Measurements from ENCODE around the gene SUN1.

The SUN1 gene

DNA sequence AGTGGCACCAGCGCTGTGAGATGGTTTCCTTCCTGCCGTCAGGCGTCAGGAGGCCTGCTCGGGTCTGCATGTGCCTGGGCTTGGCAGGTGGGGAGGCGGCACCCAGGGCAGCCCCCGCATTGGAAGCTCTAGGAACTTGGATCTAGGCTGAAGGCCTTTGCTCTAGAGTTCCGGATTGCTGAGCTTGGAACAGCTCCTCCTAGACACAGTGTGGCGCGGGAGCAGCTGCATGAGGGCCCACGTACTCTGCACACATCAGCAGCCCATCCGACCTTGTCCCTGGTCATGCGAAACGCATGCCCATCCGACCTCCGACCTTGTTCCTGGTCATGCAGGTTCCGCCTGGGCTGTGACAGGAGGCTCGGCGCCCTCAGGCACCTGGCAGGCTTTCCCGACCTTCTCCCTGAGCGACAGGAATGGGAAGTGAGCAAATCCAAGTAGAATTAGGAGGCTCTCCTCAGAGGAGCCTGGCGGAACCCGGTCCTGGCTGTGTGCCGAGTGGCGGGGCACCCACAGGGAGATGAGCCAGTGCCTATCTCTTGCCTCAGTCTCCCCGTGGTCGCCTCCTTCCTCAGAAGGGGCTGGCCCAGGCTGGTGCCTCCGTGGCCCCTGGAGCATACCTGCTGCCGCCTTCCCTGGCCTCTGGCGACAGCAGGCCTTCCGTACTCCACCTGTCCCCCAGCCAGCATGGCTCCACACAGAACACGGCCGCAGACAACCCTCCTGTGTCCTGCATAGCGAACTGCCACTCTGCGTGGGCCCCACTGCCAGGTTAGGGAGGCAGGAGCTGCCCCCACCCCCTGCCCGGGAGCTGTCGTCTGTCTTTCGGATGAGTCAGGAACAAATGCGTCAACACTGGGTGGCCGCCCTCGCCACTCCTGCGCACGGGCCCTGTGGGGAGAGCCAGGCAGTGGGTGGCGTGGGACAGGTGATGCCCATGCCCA is 56.1 kb downstream of the SUN1 start:
- Histone ChIP-seq H3K27me3 (ENCODE audit: low read depth, low read length) (no peaks in the 10 kb centered on the region), H3K27ac (ENCODE audit: low read length) (no peak overlapping the region), H3K36me3 (replicated peaks; ENCODE audit: low read depth, low read length) (peaks cover 22% of the 10 kb centered on the region), H3K79me2 (ENCODE audit: low read length) (peaks cover 30% of the 10 kb centered on the region), H3K9ac (ENCODE audit: low read length) (no peak overlapping the region), H3K9me3 (ENCODE audit: insufficient read depth, low read length) (no peaks in the 10 kb centered on the region), H2AFZ (ENCODE audit: low read depth, low read length) (no peak overlapping the region), H4K20me1 (ENCODE audit: insufficient read depth, low read length) (peaks cover 2% of the 10 kb centered on the region), H3K4me3 (ENCODE audit: low read length) (no peak overlapping the region), H3K4me2 (ENCODE audit: low read length) (no peak overlapping the region), H3K4me1 (ENCODE audit: low read length) (no peaks in the 10 kb centered on the region)
- TF ChIP-seq CTCF (IDR thresholded peaks at IDR 0.05; ENCODE audit: low read depth, low read length) = no peak
- no peak for TF ChIP-seq EZH2phosphoT487 (IDR thresholded peaks at IDR 0.05; ENCODE audit: low read depth)

- TF ChIP-seq CTCF (IDR thresholded peaks at IDR 0.05; ENCODE audit: low read depth, low read length) (no peak), EZH2phosphoT487 (IDR thresholded peaks at IDR 0.05; ENCODE audit: low read depth) (no peak)
- Histone ChIP-seq H2AFZ (ENCODE audit: low read depth, low read length) (no peak overlapping the region), H4K20me1 (ENCODE audit: insufficient read depth, low read length) (no peaks in the 10 kb centered on the region; the same call in 1 of the 2 replicates), H3K27ac (ENCODE audit: low read length) (no peak overlapping the region), H3K79me2 (ENCODE audit: low read length) (peaks cover 24% of the 10 kb centered on the region), H3K4me1 (ENCODE audit: low read length) (no peaks in the 10 kb centered on the region), H3K9ac (ENCODE audit: low read length) (no peak overlapping the region), H3K9me3 (ENCODE audit: insufficient read depth, low read length) (no peaks in the 10 kb centered on the region), H3K36me3 (replicated peaks; ENCODE audit: low read depth, low read length) (peaks cover 25% of the 10 kb centered on the region), H3K4me2 (ENCODE audit: low read length) (no peak overlapping the region), H3K4me3 (ENCODE audit: low read length) (no peak overlapping the region), H3K27me3 (ENCODE audit: low read depth, low read length) (no peaks in the 10 kb centered on the region)
Observed at GRCh38 chr7:889025-889390, 56.7 kb downstream of the SUN1 start.

DNA sequence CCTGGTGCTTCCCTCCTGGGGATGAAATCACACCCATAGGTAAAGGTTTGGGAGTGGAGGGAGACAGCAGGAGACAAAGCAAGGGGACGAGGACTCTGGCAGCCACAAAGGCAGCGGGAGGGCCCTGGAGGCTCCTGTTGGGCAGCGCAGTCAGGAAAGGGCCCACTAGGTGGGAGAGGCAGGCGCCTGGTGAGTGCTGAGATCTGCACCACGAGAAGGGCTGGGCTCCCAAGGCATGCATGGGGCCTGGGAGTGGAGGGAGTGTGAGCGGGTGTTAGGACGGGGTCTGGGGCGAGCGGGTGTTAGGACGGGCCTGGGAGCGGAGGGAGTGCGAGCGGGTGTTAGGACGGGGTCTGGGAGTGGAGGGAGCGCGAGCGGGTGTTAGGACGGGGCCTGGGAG is 57.1 kb downstream of the SUN1 start:
- Histone ChIP-seq H3K79me2 (ENCODE audit: low read length) (peaks cover 20% of the 10 kb centered on the region), H3K9ac (ENCODE audit: low read length) (no peak overlapping the region), H3K4me3 (ENCODE audit: low read length) (no peak overlapping the region), H3K36me3 (replicated peaks; ENCODE audit: low read depth, low read length) (peaks cover 25% of the 10 kb centered on the region), H3K4me1 (ENCODE audit: low read length) (no peaks in the 10 kb centered on the region), H3K4me2 (ENCODE audit: low read length) (no peak overlapping the region), H2AFZ (ENCODE audit: low read depth, low read length) (no peak overlapping the region), H3K27me3 (ENCODE audit: low read depth, low read length) (no peaks in the 10 kb centered on the region), H3K9me3 (ENCODE audit: insufficient read depth, low read length) (no peaks in the 10 kb centered on the region), H4K20me1 (ENCODE audit: insufficient read depth, low read length) (no peaks in the 10 kb centered on the region), H3K27ac (ENCODE audit: low read length) (no peak overlapping the region)
- TF ChIP-seq CTCF (IDR thresholded peaks at IDR 0.05; ENCODE audit: low read depth, low read length) = no peak
- TF ChIP-seq EZH2phosphoT487 (IDR thresholded peaks at IDR 0.05; ENCODE audit: low read depth) = no peak

GRCh38 chr7:890868-891267 is 58.6 kb downstream of the SUN1 start:
- Histone ChIP-seq H3K9me3 (ENCODE audit: insufficient read depth, low read length) (no peaks in the 10 kb centered on the region), H3K36me3 (replicated peaks; ENCODE audit: low read depth, low read length) (peaks cover 25% of the 10 kb centered on the region), H3K9ac (ENCODE audit: low read length) (no peak overlapping the region), H3K4me3 (ENCODE audit: low read length) (no peak overlapping the region), H4K20me1 (ENCODE audit: insufficient read depth, low read length) (no peaks in the 10 kb centered on the region), H3K79me2 (ENCODE audit: low read length) (peaks cover 5% of the 10 kb centered on the region; the same call in 1 of the 2 replicates), H3K27ac (ENCODE audit: low read length) (no peak overlapping the region), H3K4me1 (ENCODE audit: low read length) (no peaks in the 10 kb centered on the region), H2AFZ (ENCODE audit: low read depth, low read length) (no peak overlapping the region), H3K4me2 (ENCODE audit: low read length) (no peak overlapping the region), H3K27me3 (ENCODE audit: low read depth, low read length) (no peaks in the 10 kb centered on the region)
- TF ChIP-seq EZH2phosphoT487 (IDR thresholded peaks at IDR 0.05; ENCODE audit: low read depth) = no peak
- TF ChIP-seq CTCF (IDR thresholded peaks at IDR 0.05; ENCODE audit: low read depth, low read length) = no peak

All from OCI-LY3 (cell line).